ENCODE measurements around the gene FAM187B.
"Not testable (repeated sequence)": the region's sequence is repeated elsewhere in the genome, so short reads cannot be mapped to it uniquely, and the experiment has no call there.

The FAM187B gene

GRCh38 chr19:35205733-35206323, 22.7 kb downstream of the FAM187B start:
- no peak overlapping the region for H3K4me3 ChIP-seq (ENCODE audit: control insufficient read depth, low read depth, low read length)
- no peak for TF ChIP-seq CTCF (conservative IDR thresholded peaks at IDR 0.05; ENCODE audit: control insufficient read depth, insufficient read depth, low read depth, low read length)
- DNase-seq (ENCODE audit: low read depth), result no peak

- DNase-seq (ENCODE audit: low read depth), result no peak
- no peak overlapping the region for H3K4me3 ChIP-seq (ENCODE audit: control insufficient read depth, low read depth, low read length)
- TF ChIP-seq CTCF (conservative IDR thresholded peaks at IDR 0.05; ENCODE audit: control insufficient read depth, insufficient read depth, low read depth, low read length), result no peak
Measured at GRCh38 chr19:35204799-35205732, 23.5 kb downstream of the FAM187B start.

- no peak overlapping the region for H3K4me3 ChIP-seq (ENCODE audit: control insufficient read depth, low read depth, low read length)
- DNase-seq (ENCODE audit: low read depth), result no peak
- TF ChIP-seq CTCF (conservative IDR thresholded peaks at IDR 0.05; ENCODE audit: control insufficient read depth, insufficient read depth, low read depth, low read length), result no peak
Measured at GRCh38 chr19:35202722-35203688, 25.5 kb downstream of the FAM187B start.

- no peak for TF ChIP-seq CTCF (conservative IDR thresholded peaks at IDR 0.05; ENCODE audit: control insufficient read depth, insufficient read depth, low read depth, low read length)
- no peak overlapping the region for H3K4me3 ChIP-seq (ENCODE audit: control insufficient read depth, low read depth, low read length)
- DNase-seq (ENCODE audit: low read depth), result no peak
Measured at GRCh38 chr19:35199481-35199880, 29.1 kb downstream of the FAM187B start.

GRCh38 chr19:35196861-35197260, 31.7 kb downstream of the FAM187B start:
- H3K4me3 ChIP-seq (ENCODE audit: control insufficient read depth, low read depth, low read length), result not testable (repeated sequence)
- peak; percentile 77 for DNase-seq (ENCODE audit: low read depth)

GRCh38 chr19:35195830-35196229, 32.7 kb downstream of the FAM187B start:
- no peak overlapping the region for H3K4me3 ChIP-seq (ENCODE audit: control insufficient read depth, low read depth, low read length)
- DNase-seq (ENCODE audit: low read depth), result peak; percentile 85
- no peak for TF ChIP-seq CTCF (conservative IDR thresholded peaks at IDR 0.05; ENCODE audit: control insufficient read depth, insufficient read depth, low read depth, low read length)

Measured in fibroblast of mammary gland (primary cell).